ENCODE results near the gene GNMT.

Gene GNMT

GRCh38 chr6:42971746-42972327, 11.3 kb downstream of the GNMT start:
- H3K9me3 Mint-ChIP-seq, result no peaks in the 10 kb centered on the region

GRCh38 chr6:42973926-42974325, 13.4 kb downstream of the GNMT start:
- H3K4me3 Mint-ChIP-seq, result no peak overlapping the region
- H3K9me3 Mint-ChIP-seq, result no peaks in the 10 kb centered on the region
- H3K27me3 Mint-ChIP-seq (ENCODE audit: low read depth), result no peaks in the 10 kb centered on the region
- peaks cover 17% of the 10 kb centered on the region for H3K36me3 Mint-ChIP-seq (ENCODE audit: low read depth)
- no peak for TF ChIP-seq CTCF (IDR thresholded peaks at IDR 0.05; ENCODE audit: unreplicated experiment in 3 of 3)
- H3K27ac Mint-ChIP-seq, result no peak overlapping the region
- H3K4me1 Mint-ChIP-seq, result peaks cover 11% of the 10 kb centered on the region

More at GRCh38 chr6:42971746-42972327, 11.3 kb downstream of the GNMT start:
- Mint-ChIP-seq H3K4me3 (no peak overlapping the region), H3K27ac (no peak overlapping the region), H3K36me3 (ENCODE audit: low read depth) (peaks cover 15% of the 10 kb centered on the region), H3K4me1 (peaks cover 3% of the 10 kb centered on the region), H3K27me3 (ENCODE audit: low read depth) (no peaks in the 10 kb centered on the region)
- no peak for TF ChIP-seq CTCF (IDR thresholded peaks at IDR 0.05; ENCODE audit: unreplicated experiment in 3 of 3)

GRCh38 chr6:42974919-42975505, 14.5 kb downstream of the GNMT start:
- no peaks in the 10 kb centered on the region for H3K9me3 Mint-ChIP-seq
- no peaks in the 10 kb centered on the region for H3K27me3 Mint-ChIP-seq (ENCODE audit: low read depth)
- peaks cover 17% of the 10 kb centered on the region for H3K36me3 Mint-ChIP-seq (ENCODE audit: low read depth)
- H3K27ac Mint-ChIP-seq, result no peak overlapping the region
- no peak overlapping the region for H3K4me3 Mint-ChIP-seq
- peaks cover 21% of the 10 kb centered on the region for H3K4me1 Mint-ChIP-seq
- no peak for TF ChIP-seq CTCF (IDR thresholded peaks at IDR 0.05; ENCODE audit: unreplicated experiment in 3 of 3)

- peak overlapping the region; percentile 51 to 64 (median 59) for H3K27ac Mint-ChIP-seq
- peaks cover 21% of the 10 kb centered on the region for H3K4me1 Mint-ChIP-seq
- peaks cover 9% of the 10 kb centered on the region for H3K36me3 Mint-ChIP-seq (ENCODE audit: low read depth)
- peak overlapping the region; percentile 83 to 91 (median 84) for H3K4me3 Mint-ChIP-seq
- H3K9me3 Mint-ChIP-seq, result no peaks in the 10 kb centered on the region
- H3K27me3 Mint-ChIP-seq (ENCODE audit: low read depth), result no peaks in the 10 kb centered on the region
- no peak for TF ChIP-seq CTCF (IDR thresholded peaks at IDR 0.05; ENCODE audit: unreplicated experiment in 3 of 3)
Measured at GRCh38 chr6:42978487-42978838, 17.9 kb downstream of the GNMT start.

GRCh38 chr6:42978839-42979522, 18.4 kb downstream of the GNMT start, which contains the start of gene PEX6:
PEX6 (minus strand) TSS chr6:42979181; CDS start chr6:42979150, 31 bp downstream.
- Mint-ChIP-seq H3K4me1 (peaks cover 25% of the 10 kb centered on the region), H3K9me3 (no peaks in the 10 kb centered on the region), H3K4me3 (peak within 1 kb of the TSS; percentile 88 to 94 (median 94)), H3K27me3 (ENCODE audit: low read depth) (no peaks in the 10 kb centered on the region), H3K27ac (peak within 1 kb of the TSS; percentile 97 to 99 (median 99)), H3K36me3 (ENCODE audit: low read depth) (peaks cover 5% of the 10 kb centered on the region)
- TF ChIP-seq CTCF (IDR thresholded peaks at IDR 0.05; ENCODE audit: unreplicated experiment in 3 of 3), result no peak

All from nephron (organoid).